ENCODE measurements around the gene RCOR1.

- TF ChIP-seq CTCF (IDR thresholded peaks at IDR 0.05) (no peak), EZH2 (IDR thresholded peaks at IDR 0.05; ENCODE audit: borderline replicate concordance, insufficient read depth, low read depth, low read length, poor library complexity, severe bottlenecking) (no peak)
These were observed 9.0 kb downstream of the RCOR1 start for GRCh38 chr14:102601378-102601925.

All from B cell (primary cell).